ENCODE results near the gene RBBP5.
A peak's percentile ranks its signal among the peaks of the same experiment; 100 is the strongest.

The RBBP5 gene

DNA sequence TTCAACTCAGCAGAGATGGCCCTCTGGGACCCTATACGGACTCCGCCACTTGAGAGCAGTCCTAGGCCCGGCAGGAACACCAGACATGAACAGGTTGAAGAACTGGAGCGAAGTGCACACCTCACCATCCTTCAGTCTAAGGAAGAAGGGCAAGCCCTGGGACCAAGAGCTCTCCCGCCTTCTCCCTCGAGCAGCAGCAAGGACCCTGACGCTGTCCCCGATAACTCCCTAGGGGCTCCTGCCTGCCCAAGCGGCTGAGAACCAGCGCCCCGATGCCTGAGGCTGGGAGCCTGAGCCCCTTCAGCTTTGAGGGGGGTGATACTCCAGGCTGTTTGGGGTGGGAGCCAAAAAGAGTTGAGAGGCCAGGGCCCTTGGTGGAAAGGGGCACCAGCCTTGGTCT lies 47.7 kb downstream of the RBBP5 start:
- no peak for DNase-seq

GRCh38 chr1:205073511-205073910 lies 48.3 kb downstream of the RBBP5 start:
- no peak for DNase-seq

DNA sequence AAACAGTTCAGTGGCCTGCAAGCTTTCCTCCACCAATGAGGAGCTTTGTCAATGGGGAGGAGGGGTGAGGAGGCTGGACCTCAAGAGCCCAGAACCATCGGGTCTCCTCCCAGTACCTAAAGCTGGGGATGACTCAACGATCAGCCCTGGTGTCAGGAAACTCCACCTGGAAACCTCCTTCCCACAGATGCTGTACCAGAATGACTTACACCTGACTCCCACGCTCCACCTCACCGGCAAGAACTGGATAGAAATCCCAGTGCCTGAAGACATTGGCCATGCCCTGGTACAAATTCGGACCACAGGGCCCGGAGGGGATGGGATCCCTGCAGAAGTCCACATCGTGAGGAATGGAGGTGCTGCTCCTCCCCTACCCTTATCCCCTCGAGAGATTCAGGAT lies 48.9 kb downstream of the RBBP5 start:
- no peak for DNase-seq

- no peak for DNase-seq
These were observed 49.5 kb downstream of the RBBP5 start for GRCh38 chr1:205072286-205072685.

- no peak for DNase-seq
These were observed 50.0 kb downstream of the RBBP5 start for GRCh38 chr1:205071801-205072200.

DNA sequence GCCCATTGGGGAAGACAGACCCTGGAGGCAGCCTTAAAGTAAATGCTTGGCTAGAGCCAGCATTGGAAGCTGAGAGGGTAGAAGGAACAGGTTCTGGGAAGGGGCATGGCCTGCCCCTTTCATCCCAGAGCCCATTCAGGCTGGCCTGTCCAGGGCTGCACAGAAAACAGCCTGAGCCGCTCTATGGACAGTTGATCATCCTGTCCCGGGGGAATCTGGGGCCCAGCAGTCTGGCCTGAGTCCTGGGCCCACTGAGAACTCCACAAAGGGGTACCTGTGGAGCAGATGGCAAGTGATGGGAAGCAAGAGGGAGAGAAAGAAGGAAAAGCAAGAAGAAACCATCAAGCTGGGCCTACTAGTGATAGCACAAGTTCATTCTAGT lies 50.8 kb downstream of the RBBP5 start:
- no peak for DNase-seq

- DNase-seq, result no peak
These were observed 52.2 kb downstream of the RBBP5 start for GRCh38 chr1:205069371-205070125.

DNA sequence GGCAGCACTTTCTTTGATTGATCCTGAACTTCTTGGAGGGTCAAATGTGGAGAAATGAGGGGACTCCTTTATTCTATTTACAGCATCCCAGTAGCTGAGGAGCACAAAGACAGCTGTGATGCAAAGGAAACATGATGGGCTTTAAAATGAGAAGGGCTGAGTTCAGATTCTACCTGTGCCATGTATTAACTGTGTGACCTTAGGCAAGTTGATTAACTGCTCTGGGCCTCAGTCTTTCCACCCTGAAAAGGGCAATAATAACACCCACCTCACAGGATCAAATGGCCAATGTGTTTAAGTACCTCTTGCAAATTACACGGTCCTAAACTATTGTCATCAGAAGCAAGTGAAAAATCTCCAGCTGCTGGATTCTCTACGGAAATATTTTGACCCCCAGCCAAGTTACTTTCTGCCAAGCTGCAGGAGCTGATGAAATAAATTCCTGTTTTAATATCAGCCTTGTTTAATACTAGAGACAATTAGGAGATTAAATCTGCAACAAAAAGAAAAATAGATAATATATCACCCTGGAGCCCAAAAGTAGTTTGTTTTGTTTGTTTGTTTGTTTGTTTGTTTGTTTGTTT lies 53.2 kb downstream of the RBBP5 start:
- no peak for DNase-seq

GRCh38 chr1:205068001-205068400 lies 53.8 kb downstream of the RBBP5 start:
- DNase-seq, result no peak

GRCh38 chr1:205067031-205067430 lies 54.7 kb downstream of the RBBP5 start:
- no peak for DNase-seq

DNA sequence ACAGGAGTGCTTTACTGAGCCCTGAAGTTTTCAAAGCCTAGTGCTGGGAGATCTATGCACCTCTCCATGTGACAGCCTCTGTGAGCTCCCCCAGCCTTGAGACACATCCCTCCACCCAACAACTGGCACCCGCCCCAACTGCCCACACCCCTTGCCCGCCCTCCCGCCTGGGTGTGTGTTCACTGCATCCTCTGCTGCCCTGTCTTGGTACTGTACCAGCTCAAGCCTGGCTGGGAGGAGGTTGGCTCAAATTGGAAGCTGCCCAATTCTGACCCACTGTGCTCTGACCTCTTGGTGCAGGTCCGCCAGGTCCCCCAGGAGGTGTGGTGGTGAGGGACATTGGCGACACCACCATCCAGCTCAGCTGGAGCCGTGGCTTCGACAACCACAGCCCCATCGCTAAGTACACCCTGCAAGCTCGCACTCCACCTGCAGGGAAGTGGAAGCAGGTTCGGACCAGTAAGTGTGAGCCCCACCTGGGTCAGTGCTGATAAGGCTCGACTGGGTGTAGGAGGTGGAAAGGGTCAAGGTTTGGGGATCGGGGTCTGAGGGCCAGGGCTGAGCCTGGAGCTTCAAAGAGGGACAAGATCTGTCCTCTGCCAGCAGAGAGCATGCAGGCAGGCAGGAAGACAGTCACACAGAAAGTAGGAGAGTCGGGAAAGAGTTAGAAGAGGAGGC lies 55.5 kb downstream of the RBBP5 start:
- DNase-seq, result peak in 1 of 4 experiments; percentile 9

GRCh38 chr1:205065666-205066065 lies 56.1 kb downstream of the RBBP5 start:
- DNase-seq, result no peak

DNA sequence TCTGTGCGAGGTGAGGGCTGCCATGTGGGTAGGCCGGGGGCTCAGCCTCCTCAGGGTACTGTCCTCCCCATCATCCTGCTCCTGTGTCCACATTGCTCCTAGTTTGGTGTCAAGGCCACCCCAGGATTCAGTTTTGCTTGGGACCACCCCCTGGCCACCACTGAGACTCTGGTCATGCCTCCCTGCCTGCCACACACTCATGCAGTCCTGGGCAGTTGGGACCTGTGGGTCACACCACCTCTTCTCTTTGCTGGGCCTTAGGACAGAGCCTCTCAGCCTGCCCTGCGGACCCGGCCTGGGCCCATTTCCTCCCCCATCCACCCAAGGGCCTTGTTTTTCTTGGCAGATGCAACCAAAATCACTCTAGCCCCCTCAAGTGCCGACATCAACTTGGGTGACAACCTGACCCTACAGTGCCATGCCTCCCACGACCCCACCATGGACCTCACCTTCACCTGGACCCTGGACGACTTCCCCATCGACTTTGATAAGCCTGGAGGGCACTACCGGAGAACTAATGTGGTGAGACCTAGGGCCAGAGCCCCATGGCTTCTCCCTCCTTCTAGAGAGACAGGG lies 56.9 kb downstream of the RBBP5 start:
- no peak for DNase-seq

- no peak for DNase-seq
These were observed 57.5 kb downstream of the RBBP5 start for GRCh38 chr1:205064301-205064700.

- no peak for DNase-seq
These were observed 58.9 kb downstream of the RBBP5 start for GRCh38 chr1:205062895-205063294.

GRCh38 chr1:205062319-205062718 lies 59.5 kb downstream of the RBBP5 start:
- DNase-seq, result no peak

DNA sequence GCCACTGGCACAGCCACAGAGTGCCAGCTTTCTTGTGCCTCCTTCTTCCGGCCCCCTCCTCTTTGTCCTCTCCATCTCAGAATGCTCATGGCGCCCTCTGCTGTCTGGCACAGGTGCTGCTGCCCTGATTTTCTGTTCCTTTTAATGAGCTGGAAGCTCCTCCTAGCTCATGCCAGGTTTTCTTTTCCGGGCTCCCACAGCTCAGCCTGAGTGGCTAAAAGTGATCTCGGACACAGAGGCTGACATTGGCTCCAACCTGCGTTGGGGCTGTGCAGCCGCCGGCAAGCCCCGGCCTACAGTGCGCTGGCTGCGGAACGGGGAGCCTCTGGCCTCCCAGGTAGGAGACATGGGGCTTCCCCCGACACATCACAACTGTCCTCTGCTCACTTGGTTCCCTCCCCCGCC lies 60.1 kb downstream of the RBBP5 start:
- peak; percentile 74 to 82 (median 80) for DNase-seq

DNA sequence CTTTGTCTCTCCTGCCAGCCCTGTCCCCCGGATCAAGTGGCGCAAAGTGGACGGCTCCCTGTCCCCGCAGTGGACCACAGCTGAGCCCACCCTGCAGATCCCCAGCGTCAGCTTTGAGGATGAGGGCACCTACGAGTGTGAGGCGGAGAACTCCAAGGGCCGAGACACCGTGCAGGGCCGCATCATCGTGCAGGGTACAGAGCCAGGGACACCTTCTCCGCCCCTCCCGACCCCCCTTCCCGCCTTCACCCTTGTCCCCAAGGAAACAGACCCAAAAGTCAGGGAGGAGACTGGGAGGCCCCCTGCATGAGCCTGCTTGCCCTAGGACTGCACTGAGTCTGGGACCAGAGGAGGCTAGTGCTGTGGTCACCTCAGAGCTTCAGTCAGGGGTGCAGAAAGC lies 60.6 kb downstream of the RBBP5 start:
- no peak for DNase-seq

DNA sequence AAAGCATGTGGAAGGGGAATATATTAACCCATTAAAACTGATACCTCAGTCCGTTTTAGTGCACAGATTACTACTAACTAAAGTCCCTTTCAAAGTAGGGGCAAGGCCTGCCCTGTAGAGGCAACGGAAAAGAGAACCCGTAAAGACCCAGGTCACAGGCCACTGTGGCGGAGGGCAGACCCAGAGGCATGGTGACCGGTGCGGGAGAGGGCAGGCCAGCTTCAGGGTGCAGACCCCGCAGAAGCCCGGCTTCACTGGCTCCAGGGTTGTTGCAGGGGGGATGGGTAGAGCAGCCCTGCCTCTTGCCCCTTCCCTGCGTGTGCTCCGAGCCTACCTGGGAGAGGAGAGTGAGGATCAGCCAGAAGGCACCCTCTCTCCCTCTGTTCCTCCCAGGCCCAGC lies 61.0 kb downstream of the RBBP5 start:
- DNase-seq, result no peak

GRCh38 chr1:205059660-205060059 lies 62.1 kb downstream of the RBBP5 start:
- DNase-seq, result no peak

DNA sequence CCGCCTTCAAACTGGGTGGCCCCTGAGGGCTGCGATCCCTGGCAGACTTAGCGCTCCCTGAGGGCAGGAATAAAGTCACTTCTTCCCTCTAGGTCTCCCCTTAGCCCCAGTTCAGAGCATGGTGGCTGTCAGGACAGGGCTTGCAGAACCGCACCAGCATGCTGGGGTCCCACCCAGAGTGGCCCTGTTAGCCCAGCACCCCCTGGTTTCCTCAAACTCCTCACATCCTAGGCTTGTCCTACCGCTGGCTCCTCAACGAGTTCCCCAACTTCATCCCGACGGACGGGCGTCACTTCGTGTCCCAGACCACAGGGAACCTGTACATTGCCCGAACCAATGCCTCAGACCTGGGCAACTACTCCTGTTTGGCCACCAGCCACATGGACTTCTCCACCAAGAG lies 62.9 kb downstream of the RBBP5 start:
- no peak for DNase-seq

DNA sequence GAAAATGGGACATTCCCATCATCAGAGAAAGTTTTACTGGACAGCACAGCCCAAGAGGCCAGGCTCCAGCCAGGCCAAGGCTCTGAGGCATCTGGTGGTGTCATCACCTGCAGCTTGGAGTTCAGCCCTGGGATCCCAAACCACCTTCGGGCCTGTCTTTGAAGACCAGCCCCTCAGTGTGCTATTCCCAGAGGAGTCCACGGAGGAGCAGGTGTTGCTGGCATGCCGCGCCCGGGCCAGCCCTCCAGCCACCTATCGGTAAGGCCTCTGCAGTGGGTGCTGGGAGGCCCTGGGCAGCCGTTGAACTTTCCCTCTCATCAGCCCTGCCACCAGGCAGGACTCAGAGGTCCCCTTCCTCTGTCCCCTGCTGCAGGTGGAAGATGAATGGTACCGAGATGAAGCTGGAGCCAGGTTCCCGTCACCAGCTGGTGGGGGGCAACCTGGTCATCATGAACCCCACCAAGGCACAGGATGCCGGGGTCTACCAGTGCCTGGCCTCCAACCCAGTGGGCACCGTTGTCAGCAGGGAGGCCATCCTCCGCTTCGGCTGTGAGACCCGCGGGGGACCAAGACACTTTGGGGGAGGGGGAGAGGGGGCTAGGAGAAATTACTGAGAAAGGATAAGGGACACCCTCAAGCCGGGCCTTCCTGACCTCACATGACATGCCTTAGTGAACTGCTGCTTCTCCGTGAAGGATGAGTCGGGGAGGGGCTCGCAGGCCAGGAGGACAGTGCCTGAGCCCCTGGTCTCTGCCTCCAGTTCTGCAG lies 63.8 kb downstream of the RBBP5 start:
- DNase-seq, result no peak

All from suppressor macrophage (primary cell).